ENCODE data around the gene EGR1.
A peak's percentile ranks its signal among the peaks of the same experiment; 100 is the strongest.
"Not testable (repeated sequence)": the region's sequence is repeated elsewhere in the genome, so short reads cannot be mapped to it uniquely, and the experiment has no call there.

The EGR1 gene

DNA sequence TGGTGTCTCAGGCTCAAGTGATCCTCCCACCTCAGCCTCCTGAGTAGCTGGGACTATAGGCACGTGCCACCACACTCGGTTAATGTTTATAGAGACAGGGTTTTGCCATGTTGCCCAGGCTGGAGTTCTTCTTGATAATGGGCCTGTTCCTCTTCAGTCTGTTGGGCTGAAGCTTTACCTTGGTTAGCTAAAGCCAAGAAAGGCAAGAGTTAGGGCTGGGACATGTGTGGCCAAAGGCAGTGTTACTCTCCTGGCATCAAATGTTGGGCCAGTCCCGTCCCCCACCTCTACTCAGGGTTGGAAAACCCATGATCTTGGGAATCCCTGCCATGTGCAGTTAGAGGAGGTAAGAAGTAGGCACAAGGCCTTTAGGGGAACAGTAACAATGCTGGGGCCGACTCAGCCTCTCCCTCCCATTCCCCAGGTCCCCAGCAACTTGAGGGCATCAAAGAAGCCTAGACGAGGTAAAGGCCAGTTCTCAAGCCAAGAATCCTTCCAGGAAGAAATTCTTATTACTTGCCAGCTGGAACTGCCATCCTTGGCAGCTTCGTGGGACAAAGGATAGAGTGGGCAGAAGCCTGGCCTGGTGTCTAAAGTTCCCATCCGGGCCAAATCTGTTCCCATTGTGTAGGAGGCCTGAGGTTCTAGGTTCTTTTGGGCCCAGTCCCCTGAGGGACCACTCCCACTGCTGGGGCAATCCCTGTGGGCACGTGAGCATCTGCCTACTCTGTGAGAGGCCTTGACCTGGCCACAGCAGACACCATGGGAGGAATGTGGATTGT lies 4.5 kb downstream of the EGR1 start:
- no peak for DNase-seq (ENCODE audit: low read depth in 2 of 2)

DNA sequence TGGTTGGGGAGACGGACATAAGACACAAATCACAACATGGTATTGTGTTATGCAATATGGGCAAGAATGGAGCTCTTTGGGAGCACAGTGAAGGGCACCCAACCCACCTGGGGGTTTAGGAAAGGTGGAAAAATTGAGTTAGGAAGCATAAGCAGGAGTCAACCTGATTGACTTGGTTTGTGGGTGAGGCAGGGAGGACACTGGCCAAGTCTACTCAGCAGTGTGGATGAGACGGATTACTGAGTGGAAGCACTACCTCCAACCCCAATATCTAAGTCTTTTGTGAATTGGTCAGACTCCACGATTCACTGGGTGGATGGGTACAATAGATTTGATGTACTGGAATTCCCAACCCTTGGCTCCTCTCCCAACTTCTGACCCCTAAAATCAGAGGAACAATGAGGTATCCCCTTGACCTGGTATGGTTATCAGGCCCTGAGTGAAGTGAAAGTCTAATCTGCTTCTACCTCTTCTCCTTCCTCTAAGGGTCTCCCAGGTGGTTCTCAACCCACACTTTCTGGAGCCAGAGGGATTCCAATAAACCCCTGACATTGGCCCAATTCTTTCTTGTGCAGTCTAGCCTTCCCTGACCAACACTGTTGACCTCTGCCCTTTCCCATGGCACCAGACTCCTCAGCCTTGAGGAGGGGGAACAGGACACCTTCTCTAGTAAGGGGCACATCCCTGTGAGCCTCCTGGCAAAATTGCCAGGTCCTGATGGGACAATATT lies 5.2 kb downstream of the EGR1 start:
- DNase-seq (ENCODE audit: low read depth in 2 of 2) = no peak

DNA sequence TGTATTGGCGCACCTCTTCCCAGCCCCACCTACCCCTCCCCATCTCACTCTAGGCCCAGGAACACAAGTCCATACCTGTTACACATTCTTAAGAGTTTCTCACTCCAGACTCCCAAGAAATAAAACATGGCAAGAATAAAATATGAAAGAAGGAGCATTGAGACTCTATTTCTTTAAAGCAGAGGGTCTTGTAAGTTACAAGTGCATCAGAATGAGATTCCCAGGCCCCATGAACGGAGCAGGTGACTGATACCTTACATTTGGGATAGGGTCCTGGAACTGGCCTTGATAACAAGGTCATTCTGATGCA lies 5.7 kb downstream of the EGR1 start:
- no peak for DNase-seq (ENCODE audit: low read depth in 2 of 2)

DNA sequence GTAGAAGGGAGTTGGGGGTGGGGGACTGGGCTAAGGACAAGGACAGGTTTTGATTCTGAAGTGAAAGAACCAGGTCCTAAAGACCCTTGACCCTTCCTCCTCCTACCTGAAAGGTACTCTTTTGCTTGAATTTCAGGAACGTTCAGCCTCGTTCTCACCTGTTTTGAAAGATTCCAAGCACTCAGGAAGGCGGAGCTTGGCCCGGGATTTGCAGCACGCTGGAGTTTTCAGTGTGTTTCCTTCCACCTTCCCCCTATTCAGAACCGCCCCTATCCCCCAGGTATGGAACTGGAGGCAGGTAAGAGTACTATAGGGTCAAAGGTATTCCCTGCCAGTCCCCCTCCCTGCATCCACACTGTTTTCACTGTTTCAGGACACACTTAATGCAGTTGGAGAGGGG lies 7.1 kb downstream of the EGR1 start:
- DNase-seq (ENCODE audit: low read depth in 2 of 2) = no peak

DNA sequence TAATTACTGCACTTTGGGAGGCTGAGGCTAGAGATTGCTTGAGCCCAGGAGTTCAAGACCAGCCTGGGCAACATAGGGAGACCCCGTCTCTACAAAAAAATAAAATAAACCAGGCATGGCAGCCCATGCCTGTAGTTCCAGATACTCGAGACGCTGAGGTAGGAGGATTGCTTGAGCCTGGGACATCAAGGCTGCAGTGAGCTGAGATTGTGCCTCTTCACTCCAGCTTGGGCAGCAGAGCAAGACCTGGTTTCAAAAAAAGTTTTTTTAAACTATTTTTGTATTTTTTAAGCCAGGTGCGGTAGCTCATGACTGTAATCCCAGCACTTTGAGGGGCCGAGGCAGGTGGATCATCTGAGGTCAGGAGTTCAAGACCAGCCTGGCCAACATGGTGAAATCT lies 7.9 kb downstream of the EGR1 start:
- DNase-seq (ENCODE audit: low read depth in 2 of 2) = not testable (repeated sequence)

DNA sequence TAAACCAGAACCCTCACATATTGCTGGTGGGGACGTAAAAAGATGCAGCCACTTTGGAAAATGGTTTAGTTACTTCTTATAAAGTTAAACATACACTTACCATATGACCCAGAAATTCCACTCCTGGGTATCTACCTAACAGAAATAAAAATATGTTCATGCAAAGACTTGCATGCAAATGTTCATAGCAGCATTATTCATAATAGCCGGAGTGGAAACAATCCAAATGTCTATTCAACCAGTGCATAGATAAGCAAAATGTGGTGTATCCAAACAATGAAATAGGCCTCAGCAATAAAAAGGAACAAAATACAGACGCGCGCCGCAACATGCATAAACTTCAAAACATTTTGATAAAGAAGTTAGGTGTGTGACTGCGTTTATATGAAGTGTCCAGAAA lies 11.6 kb downstream of the EGR1 start:
- no peak for DNase-seq (ENCODE audit: low read depth in 2 of 2)

DNA sequence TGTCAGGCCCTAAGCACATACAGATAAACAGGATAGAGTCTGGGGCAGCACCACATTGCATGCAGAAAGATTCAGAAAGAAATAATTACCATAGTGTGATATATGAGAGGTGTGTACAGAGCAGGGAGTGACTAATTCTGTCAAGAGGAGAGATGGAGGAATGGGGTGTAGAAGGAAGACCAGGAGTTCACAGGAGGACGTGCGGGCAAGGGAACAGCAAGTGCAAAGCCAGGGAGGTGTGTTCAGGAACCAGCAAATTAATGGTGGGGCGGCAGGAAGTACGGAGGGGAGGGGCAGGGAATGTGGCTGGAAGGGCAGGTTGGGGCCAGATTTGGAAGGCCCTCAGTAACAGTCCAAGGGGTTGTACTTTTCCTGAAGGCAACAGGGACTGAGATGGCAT lies 17.4 kb downstream of the EGR1 start:
- no peak for DNase-seq (ENCODE audit: low read depth in 2 of 2)

DNA sequence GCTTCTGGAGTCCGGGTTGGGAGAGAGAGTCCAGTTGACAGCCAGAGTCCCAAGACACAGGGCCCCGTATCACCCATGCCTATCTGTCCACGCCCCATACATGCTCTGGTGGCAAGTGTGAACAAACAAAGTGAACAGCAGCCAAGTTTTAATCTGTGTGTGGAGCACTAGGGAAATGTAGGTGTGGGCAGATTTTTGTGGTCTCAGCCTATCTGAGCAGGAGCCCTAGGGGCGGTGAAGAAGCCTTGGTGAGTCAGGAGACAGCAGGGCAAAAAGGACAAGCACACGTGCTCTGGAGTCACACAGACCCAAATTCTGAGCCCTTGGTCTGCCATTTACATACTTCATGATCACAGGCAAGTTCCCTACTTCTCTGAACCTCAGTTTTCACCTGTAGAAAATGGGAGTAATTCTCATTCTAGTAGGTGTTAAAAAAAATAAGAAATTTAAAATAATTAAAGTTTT lies 23.2 kb downstream of the EGR1 start:
- DNase-seq (ENCODE audit: low read depth in 2 of 2) = no peak

DNA sequence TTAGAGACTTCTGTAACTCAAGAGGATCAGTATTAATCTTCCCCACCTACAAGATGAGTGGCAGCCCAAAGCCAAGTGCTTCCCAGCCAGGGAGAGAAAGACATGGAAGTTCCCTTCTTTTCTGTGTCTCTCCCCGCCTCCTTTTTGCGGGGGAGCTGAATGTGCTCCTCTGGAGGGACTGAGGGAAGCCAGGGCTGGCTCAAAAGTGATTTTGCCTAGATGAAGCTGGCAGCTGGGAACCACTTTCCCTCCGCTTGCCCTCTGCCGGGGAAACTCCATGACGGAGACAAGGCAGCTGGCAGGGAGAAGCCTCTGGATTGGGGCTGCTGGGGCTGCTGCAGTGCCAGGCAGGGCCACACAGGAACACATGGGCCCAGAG lies 24.4 kb downstream of the EGR1 start:
- no peak for DNase-seq (ENCODE audit: low read depth in 2 of 2)

DNA sequence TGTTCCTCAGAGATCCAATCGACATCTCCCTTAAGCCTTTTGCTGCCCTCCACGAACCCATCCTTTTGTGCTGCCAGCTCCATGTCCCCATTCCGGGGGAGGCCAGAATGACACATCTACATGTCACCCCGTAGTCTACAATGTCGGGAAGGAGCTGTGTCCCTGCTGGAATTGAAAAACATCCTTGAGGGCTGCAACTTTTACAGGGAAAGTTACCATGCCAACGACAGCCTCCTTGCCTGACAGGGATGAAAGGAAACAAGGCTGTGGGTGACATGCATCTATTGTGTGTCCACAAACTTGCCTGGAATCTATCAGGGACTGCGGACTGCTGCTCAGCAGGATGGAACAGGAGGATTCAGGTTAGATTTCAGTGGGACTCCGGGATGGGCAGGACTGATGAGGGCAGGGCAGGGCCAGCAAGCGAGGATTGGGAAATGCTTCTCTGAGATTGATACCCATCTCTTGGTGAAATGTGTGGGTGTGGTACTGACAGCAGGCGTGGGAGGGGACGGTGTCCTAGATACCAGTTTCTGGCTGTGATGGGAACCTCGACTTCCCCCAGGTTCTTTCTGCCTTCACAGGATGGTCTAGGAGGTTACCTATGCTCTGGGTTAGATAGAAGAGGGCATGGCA lies 25.5 kb downstream of the EGR1 start:
- DNase-seq (ENCODE audit: low read depth in 2 of 2) = no peak

DNA sequence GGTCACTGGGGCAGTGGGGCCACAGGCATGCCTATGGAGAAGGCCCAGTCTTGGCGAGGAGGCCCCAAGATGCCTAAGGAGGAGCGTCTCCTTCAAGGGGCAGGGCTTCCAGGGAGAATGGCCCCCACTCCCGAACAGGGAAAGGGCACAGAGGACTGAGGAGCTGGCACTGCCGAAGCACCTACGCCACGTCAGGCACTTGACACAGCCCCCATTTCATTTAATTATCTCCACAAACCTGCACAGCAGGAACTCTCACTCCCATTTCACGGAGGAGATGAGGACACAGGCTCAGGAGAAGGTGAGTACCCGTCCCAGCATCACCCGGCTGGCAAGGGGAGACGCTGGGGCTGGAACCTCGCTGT lies 26.0 kb downstream of the EGR1 start:
- DNase-seq (ENCODE audit: low read depth in 2 of 2) = no peak

DNA sequence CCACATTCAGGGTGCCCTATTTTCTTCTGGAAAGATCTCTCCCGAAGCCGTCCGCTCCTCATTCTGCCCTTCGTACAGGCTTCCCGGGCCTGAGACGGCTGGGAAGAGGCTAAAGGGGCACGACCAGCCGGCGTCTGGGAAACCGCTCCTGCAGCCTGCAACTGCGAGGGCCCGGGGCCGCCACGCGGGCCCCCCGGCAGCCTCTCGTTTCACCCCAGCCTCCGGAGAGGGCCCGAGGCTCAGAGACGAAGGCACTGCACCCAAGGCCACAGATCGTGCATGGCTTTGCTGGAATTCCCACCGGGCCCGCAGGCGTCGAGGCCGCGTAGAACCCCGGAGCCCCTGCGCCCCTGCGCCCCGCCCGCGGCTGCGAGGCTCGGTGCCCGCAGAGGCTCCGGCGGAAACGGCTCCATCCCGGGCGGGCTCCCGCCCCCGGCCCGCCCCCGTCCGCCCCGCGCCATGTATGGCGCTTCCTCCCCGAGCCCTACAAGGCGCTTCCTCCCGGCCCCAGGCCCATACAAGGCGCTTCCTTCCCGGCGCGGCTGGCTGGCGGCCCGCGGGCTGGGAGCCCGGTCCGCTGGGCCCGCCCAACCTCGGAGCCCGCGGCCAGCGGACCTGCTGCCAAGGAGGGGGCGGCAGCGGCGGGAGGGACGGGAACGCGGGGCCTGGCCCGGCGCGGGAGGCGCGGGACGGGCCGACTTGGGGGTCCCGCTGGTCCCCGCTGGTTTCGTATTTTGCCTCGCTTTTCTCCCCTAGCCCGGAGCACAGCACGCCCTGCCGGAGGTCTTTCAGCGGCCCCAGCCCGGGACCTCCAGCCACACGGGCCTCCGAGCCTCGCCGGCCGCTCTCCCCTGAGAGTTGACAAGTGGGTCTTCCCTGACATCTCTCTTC lies 26.6 kb downstream of the EGR1 start:
- DNase-seq (ENCODE audit: low read depth in 2 of 2) = peak; percentile 72 to 76

DNA sequence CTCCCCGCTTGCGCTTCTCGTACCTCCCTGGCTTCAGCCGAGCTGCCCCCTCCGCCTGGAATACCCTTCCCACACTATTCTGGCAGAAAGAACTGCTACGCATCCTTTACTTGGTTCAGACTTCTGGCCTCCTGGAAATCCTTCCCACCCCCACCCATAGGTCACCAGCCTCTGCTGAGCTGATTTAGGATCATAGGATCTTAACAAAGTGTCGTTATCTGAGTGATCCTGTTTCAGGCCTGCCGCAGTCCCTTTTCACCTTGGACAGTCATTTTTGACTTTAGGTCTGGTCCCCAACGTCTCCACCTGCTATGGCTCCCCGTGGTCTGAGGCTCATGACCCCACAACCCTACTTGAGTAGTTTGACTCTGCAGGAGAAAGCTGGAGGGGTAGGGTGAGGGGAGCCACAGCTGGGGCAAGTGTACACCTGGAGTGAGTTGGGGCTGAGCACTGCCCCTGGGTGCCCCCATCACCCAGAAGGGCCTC lies 27.3 kb downstream of the EGR1 start:
- no peak for DNase-seq (ENCODE audit: low read depth in 2 of 2)

DNA sequence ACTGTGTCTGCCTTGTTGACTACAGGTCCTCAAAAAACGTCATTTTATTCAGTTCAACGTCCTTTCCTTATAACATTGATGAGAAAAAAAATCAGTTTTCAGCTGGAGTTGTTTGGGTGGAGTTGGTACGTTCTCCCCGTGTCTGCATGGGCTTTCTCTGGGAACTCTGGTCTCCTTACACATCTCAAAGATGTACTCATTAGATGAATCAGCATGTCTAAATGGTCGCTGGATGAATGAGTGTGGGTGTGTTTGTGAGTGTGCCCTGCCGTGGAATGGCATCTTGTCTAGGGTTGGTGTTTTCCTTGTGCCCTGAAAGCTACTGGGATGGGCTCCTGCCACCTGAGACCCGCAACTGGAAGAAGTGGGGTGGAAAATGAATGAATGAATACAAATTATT lies 30.1 kb downstream of the EGR1 start:
- DNase-seq (ENCODE audit: low read depth in 2 of 2) = no peak

DNA sequence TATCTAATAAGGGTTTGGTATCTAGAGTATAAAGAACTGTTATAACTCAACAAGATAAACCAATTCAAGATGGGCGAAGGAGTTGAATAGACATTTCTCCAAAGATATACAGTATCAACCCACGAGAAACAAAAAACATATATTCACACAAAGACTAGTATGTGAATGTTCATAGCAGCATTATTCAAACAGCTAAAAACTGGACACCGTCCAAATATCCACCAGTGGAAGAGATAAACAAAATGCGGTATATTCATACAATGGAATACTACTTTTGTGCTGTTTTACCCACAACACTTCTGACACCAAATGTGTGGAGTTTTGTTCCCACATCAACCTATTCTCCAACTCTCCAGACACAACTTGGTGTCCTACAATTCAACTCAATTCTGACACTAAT lies 33.1 kb downstream of the EGR1 start:
- no peak for DNase-seq (ENCODE audit: low read depth in 2 of 2)

DNA sequence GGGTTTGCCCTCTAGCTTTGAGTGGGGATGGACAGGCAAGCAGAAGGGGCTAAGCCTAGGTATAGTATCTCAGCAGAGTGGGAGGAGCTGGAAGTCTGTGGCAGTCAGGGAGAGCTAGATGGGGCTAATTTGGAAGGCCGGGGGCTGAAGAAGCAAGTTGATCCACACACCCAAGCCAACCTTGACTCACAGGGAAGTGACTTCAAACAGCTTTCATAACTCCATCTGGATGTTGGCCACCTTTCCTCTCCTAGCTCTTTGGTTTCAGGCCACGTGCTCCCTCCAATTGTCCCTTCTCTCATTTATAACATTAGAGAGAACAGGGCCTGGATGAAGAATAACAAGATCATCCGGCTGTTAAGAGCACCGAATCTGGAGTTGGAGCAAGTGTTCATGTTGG lies 36.8 kb downstream of the EGR1 start:
- no peak for DNase-seq (ENCODE audit: low read depth in 2 of 2)

DNA sequence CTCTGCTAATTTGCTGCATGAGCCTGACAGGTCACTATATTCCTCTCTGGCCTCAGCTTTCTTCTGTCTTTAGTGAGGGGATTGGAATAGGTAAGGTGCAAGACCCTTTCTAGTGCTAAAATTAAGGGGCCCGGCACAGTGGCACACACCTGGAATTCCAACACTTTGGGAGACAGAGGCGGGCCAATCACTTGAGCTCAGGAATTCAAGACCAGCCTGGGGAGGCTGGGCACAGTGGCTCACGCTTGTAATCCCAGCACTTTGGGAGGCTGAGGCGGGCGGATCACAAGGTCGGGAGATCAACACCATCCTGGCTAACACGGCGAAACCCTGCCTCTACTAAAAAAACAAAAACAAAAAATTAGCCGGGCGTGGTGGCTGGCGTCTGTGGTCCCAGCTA lies 37.2 kb downstream of the EGR1 start:
- DNase-seq (ENCODE audit: low read depth in 2 of 2) = no peak

DNA sequence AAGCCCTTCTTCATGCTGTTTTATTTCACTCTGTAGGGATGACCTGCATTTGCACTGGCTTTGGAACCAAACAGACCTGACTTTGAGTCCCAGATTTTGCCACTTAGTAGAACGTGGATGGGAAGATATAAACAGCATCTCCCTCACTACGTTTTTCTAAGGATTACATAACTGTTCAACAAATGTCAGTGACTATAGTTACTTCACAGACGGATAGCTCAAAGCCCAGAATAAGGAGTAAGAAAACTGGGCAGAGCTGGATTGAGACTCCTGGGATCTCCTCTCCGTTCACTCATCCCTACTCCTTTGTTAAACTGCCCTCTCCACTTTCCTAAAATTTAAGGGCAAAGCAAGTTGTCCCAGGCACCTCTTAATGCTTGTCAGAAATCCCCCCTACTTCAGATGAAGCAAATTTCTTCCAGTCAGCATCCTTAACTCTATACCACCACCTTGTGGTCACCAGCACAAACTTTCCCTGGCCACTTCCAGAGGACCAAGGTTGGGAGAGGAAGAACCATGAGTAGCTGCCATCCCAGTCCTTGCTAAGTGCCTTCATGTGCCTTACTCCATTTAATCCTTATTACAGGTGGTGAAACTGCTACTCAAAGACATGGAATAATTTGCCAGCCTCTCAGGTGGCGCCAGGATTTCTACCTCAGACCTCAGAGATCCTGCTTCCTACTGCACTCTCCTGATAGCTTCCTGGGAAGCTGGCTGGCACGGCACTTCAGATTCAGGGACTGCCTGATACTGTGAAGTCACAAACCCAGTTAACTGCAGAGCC lies 38.4 kb downstream of the EGR1 start:
- DNase-seq (ENCODE audit: low read depth in 2 of 2) = no peak

DNA sequence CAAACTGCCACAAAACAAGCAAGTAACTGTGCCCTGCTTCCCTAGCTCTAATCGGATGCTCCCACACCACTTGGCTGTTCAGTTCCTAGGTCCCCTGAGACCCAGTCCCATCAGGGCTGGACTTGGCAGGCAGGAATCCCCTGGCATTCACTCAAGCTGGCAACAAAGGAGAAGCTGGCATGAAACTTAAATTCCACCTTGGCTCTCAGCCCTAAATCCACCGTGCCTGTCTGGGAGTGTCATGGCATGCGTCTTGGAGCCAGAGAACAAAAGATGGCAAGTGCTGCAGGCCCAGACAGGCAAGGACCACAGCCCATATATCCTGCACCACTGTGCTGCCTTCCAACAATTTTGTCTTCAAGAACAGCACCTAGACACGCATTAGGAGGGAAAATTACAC lies 39.5 kb downstream of the EGR1 start:
- DNase-seq (ENCODE audit: low read depth in 2 of 2) = no peak

DNA sequence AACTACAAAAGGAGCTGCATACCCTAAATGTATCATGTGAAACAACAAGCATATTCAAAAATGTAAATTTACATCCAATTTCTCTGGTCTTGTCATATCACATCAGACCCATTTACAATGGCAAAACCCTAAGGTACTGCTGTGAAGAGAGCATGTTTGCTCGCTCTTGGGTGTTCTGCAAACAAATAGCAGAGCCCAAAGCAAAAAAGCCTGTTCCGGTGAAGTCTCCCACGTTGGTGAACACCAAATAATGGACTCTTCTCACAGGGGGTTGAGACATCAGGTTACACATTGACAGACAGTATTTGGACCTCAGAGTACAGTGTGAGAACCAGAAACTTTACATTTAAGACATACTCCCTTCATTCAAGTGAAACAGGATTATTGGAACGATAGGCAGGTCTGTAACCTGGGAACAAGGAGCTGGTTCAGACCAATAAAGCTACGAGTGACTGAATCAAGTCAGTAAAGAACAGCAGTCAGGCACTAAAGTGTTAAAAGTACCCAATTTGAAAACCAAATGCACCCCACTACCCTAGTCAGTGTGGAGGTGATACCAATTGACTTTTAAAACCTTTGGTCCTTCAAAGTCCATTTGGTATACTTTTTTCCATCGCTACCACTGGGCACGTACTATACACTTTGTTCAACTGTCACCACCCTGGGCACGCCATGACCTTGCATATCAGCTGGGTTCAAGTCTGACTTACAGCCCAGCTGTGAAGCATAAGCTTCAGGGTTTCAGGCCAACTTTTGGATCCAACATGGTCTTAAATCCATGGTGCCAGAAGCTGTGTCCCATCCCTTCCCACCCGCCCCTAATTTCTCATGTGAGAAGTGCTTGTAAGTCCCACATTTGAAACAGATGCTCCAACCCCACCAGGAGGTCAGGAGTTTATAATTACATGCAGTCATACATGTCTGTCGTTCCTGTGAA lies 41.4 kb downstream of the EGR1 start:
- DNase-seq (ENCODE audit: low read depth in 2 of 2) = no peak

Data from stimulated activated CD8-positive, alpha-beta memory T cell treated with anti-CD3 and anti-CD28 coated beads, Interleukin-2, amount 100 ng/mL, for 48 hours (primary cell).